ENCODE data around the gene HACL1. TPM values are rescaled to one million over a fixed set of nuclear protein-coding genes. Genes with fewer than 3 reads are reported as not detected.

The HACL1 gene
- total RNA-seq, 1 experiment from 2014 or later, result 28.7 TPM

- intact Hi-C loops (cut with micrococcal nuclease; ENCODE audit: unreplicated experiment), result no loop called here
- CTCF ChIA-PET, result no interaction called here
Measured at GRCh38 chr3:15553749-15554148, 47.6 kb downstream of the HACL1 start.

GRCh38 chr3:15551902-15552301 lies 49.5 kb downstream of the HACL1 start:
- intact Hi-C loops (cut with micrococcal nuclease; ENCODE audit: unreplicated experiment), result no loop called here
- no peak overlapping the region for H3K4me2 ChIP-seq
- H3K4me1 ChIP-seq (replicated peaks; ENCODE audit: insufficient read depth), result no peaks in the 10 kb centered on the region
- no peaks in the 10 kb centered on the region for H3K9me2 ChIP-seq (ENCODE audit: insufficient read depth)
- no TSS peak for BruUV-seq (replicated peaks)
- H3K9me3 ChIP-seq (ENCODE audit: insufficient read depth, low read depth), result no peaks in the 10 kb centered on the region
- TF ChIP-seq EZH2 (IDR thresholded peaks at IDR 0.05; ENCODE audit: low read depth), result no peak
- TF ChIP-seq CTCF (conservative IDR thresholded peaks at IDR 0.05), result no peak
- no peaks in the 10 kb centered on the region for H3K36me3 ChIP-seq (ENCODE audit: low read depth)
- DNase-seq, result no peak
- H3K27me3 ChIP-seq (ENCODE audit: insufficient read depth, low read depth), result no peaks in the 10 kb centered on the region
- H3K27ac ChIP-seq, result no peak overlapping the region
- no peaks in the 10 kb centered on the region for H4K20me1 ChIP-seq (ENCODE audit: insufficient read depth)
- ChIA-PET POLR2A (ENCODE audit: unreplicated experiment) (no interaction called here), CTCF (no interaction called here)
- H3K79me2 ChIP-seq (ENCODE audit: low read depth), result no peaks in the 10 kb centered on the region
- H2AFZ ChIP-seq, result no peak overlapping the region
- H3K4me3 ChIP-seq, result no peak overlapping the region
- H3F3A ChIP-seq (ENCODE audit: insufficient read depth, low read depth), result no peaks in the 10 kb centered on the region

More at GRCh38 chr3:15553749-15554148, 47.6 kb downstream of the HACL1 start:
- Histone ChIP-seq H3K4me1 (replicated peaks; ENCODE audit: insufficient read depth) (0 out of 2 replicates have a peak, but pooled peaks cover 3% of the 10 kb centered on the region), H3K27ac (no peak overlapping the region), H4K20me1 (ENCODE audit: insufficient read depth) (no peaks in the 10 kb centered on the region), H3K36me3 (ENCODE audit: low read depth) (no peaks in the 10 kb centered on the region), H3F3A (ENCODE audit: insufficient read depth, low read depth) (0 out of 2 replicates have a peak, but pooled peaks cover 6% of the 10 kb centered on the region), H3K4me2 (no peak overlapping the region), H3K9me3 (ENCODE audit: insufficient read depth, low read depth) (no peaks in the 10 kb centered on the region), H3K9me2 (ENCODE audit: insufficient read depth) (no peaks in the 10 kb centered on the region), H2AFZ (no peak overlapping the region), H3K4me3 (no peak overlapping the region), H3K79me2 (ENCODE audit: low read depth) (no peaks in the 10 kb centered on the region), H3K27me3 (ENCODE audit: insufficient read depth, low read depth) (no peaks in the 10 kb centered on the region)
- TF ChIP-seq CTCF (conservative IDR thresholded peaks at IDR 0.05), result no peak
- no peak for TF ChIP-seq EZH2 (IDR thresholded peaks at IDR 0.05; ENCODE audit: low read depth)
- POLR2A ChIA-PET (ENCODE audit: unreplicated experiment), result no interaction called here
- no TSS peak for BruUV-seq (replicated peaks)
- DNase-seq, result no peak

- no peak overlapping the region for H3K4me2 ChIP-seq
- intact Hi-C loops (cut with micrococcal nuclease; ENCODE audit: unreplicated experiment), result no loop called here
- POLR2A ChIA-PET (ENCODE audit: unreplicated experiment), result no interaction called here
Measured at GRCh38 chr3:15549846-15550245, 51.5 kb downstream of the HACL1 start.

More at GRCh38 chr3:15549846-15550245, 51.5 kb downstream of the HACL1 start:
- Histone ChIP-seq H3F3A (ENCODE audit: insufficient read depth, low read depth) (no peaks in the 10 kb centered on the region), H3K9me2 (ENCODE audit: insufficient read depth) (no peaks in the 10 kb centered on the region), H3K27me3 (ENCODE audit: insufficient read depth, low read depth) (no peaks in the 10 kb centered on the region), H3K4me3 (no peak overlapping the region), H3K27ac (no peak overlapping the region), H3K79me2 (ENCODE audit: low read depth) (no peaks in the 10 kb centered on the region), H2AFZ (no peak overlapping the region), H3K9me3 (ENCODE audit: insufficient read depth, low read depth) (no peaks in the 10 kb centered on the region), H3K4me1 (replicated peaks; ENCODE audit: insufficient read depth) (no peaks in the 10 kb centered on the region), H3K36me3 (ENCODE audit: low read depth) (no peaks in the 10 kb centered on the region), H4K20me1 (ENCODE audit: insufficient read depth) (no peaks in the 10 kb centered on the region)
- DNase-seq, result no peak
- CTCF ChIA-PET, result no interaction called here
- TF ChIP-seq EZH2 (IDR thresholded peaks at IDR 0.05; ENCODE audit: low read depth) (no peak), CTCF (conservative IDR thresholded peaks at IDR 0.05) (no peak)
- BruUV-seq (replicated peaks), result no TSS peak

All from PC-9 (cell line).